ENCODE results near the gene GRM5.

The GRM5 gene

DNA sequence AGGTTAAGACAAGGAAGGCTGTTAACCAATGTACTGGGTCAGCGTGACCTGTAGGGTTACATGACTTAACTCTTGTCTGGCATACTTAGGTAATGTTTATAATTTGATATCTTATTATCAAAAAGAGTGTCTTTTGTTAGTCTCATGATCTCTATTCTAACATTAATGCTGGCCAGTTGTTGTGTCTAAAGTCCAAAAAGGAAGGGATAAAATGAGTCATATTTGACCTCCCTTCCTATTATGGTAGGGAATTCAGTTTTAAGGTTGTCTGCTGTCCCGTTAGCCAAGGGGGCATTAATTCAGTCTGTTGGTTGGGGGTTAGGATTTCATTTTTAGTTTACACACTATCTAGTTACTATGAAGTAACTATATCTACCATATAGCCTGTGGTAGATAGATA, 364.0 kb downstream of the GRM5 start:
- no peak for DNase-seq (ENCODE audit: low read depth)

DNA sequence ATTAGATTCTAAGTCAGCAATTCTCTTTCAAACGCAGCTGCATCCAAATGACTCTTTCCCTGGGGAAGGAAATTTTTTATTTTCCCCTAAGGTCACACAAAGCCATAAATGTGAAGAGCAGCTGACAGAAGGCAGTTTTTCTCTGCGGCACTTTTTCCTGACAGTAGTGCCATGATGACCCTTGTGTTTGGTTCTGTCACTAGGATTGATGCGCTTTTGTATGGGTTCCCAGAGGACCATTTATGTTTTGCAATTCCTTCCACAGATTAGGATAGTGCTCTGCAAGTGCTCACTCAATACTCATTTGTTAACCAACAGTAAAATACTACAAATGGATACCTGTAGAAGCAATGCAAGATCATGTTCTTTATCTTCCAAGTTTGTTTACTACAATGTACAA, 368.6 kb downstream of the GRM5 start:
- no peak for DNase-seq (ENCODE audit: low read depth)

DNA sequence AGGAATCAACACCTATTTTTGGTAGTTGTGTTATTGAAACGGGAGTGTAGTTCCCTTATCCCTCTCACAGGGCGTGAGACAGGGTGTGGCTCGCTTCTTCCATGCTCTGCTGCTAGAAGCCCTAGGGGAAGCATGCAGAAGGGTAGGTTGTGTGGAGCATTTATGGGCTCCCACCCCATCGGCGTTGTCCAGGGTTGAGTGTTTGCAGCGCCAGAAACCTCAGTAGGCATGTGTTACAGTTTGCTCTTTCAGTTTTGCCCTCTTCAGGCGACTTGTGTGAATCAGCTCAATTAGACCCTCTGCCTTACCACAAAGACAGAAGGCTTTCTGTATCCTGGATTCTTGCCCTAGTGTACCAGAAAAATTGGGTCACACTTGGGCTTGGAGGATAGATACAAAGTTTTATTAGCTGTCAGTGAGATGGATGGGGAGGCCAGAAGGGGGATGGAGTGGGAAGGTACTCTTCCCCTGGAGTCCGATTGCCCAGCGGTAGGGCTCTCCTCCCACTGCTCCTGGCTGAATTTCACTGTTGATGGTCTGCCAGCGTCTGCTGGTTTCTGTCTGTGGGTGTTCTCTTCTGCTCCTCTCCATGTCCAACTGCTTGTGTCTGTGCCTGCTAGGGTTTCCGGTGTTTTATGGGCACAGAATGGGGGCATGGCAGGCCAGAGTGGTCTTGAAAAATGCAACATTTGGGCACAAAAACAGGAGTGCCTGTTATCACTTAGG, 369.9 kb downstream of the GRM5 start:
- no peak for DNase-seq (ENCODE audit: low read depth)

DNA sequence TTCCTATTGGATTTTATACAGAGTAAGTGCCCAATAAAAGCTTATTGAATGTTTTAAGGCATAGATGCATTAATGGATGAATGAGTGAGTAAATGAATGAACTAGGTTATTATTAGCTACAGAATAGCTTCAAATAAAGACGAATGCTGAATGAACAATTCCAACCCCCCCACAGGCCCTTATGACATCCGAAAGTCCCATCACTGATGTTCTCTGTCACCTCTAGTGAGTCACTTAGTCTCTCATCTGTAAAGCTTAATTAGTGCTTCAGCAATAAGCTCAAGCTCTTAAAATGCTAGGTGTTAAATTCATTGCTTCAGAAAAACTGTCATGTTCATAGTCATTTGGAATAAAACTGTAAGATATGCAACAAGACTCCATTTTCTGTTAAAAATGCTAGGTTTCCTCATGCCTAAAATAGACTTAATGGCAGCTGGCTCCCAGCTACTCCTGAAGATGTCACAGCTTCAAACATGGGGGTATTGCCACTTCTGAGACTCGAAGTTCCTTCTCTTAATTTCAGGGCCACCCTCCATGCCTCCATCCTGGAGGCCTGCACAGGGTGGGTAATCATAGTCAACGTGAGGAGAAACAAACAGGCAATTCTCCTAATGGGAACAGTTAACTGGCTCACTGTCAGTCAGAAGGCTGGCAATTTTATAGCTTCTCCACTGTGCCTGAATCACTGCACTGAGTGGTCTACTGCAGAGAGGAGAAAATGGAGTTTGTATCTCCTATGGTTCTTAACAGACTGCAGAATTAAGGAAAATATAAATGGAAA, 373.3 kb downstream of the GRM5 start:
- no peak for DNase-seq (ENCODE audit: low read depth)

DNA sequence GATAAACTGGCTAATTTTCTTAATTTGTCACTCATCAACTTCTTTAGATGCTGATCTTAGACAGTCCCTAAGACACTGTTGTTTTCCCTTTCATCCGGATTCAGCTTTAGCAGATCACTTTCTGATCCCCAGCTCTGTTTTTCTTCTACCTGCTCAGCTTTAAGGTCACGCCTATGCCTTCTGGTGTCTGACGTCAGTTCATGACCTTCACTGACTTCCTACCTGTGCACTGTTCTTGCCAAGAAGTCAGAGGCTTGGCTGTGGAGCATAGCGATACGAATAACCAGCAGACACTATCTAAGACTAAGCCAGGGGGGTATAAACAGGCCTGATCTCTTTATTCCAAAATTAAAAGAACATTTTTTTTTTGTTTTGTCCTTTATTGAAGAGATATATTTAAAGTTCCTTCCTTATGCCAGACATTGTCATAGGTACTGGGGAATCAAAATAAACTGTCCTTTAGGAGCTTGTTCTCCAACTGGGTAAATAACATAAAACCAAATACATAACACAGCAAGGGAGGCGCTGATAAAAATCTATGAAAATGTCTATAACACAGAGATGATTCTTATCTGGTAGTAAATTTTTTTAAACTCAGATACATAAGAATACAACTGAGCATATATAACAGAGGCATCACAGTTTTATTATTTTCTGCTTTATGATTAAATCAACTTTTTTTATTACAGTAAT, 376.1 kb downstream of the GRM5 start:
- no peak for DNase-seq (ENCODE audit: low read depth)

DNA sequence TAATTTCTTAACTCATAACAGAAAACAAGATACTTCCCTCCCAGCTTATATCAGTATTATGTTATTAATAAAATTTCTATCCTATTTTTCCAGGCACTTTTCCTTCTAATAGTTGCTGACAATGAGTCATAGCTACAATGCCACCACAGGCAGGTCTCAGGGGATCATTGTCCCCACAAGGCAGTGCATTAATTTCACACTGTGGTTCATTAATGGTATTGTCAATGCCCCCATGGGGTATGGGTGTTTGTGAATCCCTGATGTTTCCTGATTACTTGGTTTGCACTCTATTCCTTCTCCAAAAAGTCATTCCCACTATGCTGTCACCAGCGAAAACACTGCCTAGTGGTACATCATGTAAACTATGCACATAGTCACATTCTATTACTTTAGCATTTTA, 382.8 kb downstream of the GRM5 start:
- DNase-seq (ENCODE audit: low read depth) = no peak

DNA sequence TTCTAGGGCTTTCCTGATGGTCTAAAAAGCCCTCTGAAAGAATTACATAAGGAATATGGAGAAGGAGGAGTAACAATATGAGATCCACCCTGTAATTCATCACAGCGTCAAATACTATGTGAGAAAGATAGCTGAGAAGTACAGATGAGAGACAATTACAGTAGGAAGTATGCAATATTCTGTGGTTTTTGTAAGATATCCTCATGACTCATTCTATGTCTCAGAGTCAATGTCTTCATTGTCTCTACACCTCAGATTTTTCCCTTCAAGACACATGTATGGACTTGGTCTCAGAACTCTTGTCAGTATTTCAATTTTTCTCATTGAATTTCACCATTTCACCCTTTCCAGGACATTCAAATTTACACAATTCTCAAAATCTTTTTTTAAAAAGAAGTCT, 385.0 kb downstream of the GRM5 start:
- no peak for DNase-seq (ENCODE audit: low read depth)

DNA sequence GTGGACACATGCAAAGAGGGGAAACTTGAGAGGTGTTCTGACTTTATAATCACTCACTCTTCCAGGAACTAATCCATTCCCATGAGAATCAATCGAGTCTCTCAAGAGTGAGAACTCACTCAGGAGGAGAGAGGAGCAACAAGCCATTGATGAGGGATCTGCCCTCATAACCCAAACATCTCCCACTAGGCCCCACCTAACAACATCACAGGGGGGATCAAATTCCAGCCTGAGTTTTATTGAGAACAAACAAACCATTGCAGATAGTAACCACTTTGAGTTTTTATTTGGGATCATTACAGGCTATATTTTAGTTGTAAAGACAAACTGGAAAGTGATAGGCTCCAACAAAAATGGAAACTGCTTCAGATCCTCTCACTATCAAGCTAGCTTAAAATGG, 399.4 kb downstream of the GRM5 start:
- DNase-seq (ENCODE audit: low read depth) = no peak

DNA sequence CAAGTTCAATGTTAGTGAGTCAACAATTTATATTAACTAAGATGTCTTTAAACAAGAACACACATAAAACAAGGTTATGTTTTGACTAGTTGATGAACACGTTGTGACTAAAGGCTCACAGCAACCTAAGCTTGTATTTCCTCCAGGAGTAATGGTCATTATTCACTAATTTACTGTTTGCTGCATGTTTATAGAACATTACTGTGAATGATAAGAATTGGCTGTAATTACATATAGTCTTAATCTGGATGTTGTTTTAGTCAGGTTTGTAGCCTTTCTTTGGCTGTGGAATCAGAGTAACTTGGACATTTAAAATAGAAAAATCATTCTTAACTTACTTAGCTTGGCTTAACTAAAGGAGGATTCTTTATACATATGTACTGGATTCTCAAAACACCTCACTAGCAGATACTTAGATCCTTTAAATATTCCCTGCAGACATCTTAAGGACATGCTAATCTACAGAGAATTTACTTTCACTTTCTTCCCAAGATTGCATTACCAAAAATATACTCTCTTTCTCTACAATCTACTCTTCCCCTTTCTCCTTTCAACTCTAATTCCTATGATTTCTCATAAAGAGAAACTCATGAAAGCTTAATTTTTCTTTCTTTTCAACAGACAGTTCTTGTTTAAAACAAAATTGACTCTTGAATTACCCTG, 408.6 kb downstream of the GRM5 start:
- no peak for DNase-seq (ENCODE audit: low read depth)

DNA sequence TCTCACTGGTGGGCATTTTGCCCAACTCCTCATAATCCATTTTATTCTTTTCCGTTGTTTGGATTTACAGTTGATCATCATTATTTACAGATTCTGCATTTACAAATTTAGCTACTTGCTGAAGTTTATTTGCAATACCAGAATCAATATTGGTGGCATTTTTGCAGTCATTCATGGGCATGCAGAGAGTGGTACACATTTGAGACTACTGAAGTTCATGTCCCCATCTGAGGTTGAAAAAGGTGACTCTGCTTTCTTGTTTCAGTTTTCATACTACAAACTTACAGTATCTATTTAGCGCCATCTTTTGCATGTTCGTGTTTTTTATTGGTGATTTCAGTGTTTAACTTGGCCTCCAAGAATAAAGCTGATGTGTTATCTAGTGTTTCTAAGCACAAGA, 409.5 kb downstream of the GRM5 start:
- no peak for DNase-seq (ENCODE audit: low read depth)

DNA sequence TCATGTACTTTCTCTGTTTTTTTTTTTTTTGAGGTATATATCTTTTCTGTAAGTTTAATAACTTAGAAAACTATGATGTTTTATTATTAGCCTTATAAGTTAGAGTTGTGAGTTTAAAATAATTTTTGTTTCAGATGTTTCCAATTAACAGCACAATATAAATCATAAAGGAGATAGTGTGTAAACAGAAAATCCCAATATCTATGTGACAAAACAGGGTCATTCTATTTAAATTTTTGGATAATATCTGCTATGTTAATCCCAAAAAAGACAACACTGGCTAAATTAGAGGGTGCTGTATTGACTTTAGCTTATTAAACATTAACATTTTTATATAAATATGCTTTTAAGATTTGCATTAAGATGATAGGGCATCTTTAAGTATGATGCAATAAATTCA, 410.1 kb downstream of the GRM5 start:
- no peak for DNase-seq (ENCODE audit: low read depth)

DNA sequence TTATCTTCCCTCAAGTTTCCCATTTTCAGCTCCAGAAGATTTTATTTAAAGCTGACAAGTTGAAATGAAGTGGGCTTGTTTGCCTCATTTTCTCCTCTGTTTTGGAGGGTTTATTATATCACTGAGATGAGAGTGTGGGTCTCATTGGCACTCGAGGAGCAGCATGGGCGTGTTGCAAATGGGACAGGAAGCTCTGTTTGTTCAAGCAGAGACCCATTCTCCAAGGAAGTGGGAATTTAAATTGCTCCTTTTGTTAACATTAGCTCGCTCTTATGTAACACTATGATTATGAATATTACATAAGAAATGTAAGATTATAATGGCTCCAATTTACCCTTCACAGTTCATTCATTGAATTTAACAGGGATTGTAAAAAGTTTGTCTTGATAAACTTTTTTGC, 410.6 kb downstream of the GRM5 start:
- no peak for DNase-seq (ENCODE audit: low read depth)

DNA sequence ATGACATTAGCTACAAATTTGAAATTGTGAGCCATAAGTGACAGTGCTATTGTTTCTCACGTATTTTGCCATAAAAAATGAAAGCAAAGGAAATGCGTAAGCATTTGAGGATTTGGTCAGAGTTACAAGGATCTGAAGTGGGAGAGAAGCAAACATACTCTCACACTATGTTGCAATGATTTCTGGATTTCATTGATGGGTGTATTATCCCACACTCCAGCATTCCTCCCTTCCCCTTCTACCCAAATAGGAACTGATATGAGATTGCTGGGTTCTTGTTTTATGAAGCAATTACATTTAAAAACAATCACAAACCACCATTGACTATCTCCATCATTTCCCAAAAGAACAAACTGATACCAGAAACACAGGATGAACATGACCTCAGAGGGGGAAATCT, 414.2 kb downstream of the GRM5 start:
- no peak for DNase-seq (ENCODE audit: low read depth)

DNA sequence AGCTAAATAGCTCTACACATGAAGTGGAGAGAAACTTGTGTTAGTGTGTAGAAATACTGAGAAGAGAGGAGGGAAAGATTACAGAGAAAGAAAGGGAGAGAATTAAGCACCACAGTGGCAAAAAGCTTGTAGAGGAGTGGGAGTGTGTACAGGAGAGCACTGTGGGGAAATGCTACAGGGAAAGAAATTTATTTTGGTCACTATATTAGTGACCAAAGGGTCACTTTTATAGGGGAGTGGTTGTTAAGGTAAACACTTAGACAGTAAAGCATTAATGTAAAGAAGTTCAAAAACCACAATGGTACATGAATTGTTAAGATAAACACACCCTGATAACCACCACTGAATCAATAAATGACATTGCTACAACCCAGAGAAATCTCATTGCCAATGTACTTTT, 421.1 kb downstream of the GRM5 start:
- DNase-seq (ENCODE audit: low read depth) = no peak

DNA sequence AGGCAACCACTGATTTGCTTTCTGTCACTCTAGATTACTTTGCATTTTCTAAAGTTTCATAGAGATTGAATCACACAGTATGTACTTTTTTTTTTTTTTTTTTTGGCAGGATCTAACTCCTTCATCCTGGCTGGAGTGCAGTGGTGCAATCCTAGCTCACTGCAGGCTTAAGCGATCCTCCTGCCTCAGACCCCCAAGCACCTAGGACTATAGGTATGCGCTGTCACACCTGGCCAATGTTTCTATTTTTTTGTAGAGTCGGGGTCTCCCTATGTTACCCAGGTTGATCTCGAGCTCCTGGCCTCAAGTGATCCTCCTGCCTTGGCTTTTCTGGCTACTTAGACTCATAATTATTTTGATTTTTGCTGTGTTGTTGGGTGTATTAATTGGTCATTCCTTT, 433.6 kb downstream of the GRM5 start:
- DNase-seq (ENCODE audit: low read depth) = no peak

DNA sequence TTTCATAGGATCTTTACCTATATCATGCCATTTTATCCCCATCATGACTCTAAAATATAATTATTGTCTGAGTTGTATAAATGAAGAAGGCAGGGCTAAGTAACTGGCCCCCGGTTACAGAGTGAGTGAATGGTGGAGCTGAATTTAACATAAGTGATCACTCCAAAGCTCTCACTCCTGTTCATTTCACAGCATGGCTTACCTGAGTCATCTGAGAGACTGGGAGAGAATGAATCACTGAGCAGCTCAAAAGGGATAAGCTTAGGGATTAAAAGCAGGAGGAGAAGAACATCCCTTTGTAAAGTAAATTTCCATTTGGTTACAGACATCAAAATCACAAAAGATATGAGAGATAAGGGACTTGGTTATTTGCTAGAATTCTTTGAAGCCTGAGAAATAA, 434.3 kb downstream of the GRM5 start:
- DNase-seq (ENCODE audit: low read depth) = no peak

DNA sequence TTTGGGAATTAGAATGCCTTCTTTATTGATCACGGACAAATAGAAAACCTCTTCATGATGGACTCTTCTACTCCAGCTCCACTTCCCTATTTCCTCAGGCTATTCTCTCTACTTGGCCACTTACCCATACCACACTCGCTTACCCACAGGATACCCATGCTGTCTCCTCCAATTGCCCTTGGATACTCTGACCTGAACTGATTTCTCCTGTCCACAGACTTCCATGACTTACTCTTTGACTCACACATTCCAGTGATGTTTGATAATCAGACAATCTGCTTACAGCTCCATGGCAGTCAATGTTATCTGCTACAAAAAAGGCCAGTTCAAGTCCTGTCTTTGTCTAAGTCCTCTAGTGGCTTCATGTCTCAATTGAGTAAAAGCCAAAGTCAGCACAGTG, 436.3 kb downstream of the GRM5 start:
- no peak for DNase-seq (ENCODE audit: low read depth)

DNA sequence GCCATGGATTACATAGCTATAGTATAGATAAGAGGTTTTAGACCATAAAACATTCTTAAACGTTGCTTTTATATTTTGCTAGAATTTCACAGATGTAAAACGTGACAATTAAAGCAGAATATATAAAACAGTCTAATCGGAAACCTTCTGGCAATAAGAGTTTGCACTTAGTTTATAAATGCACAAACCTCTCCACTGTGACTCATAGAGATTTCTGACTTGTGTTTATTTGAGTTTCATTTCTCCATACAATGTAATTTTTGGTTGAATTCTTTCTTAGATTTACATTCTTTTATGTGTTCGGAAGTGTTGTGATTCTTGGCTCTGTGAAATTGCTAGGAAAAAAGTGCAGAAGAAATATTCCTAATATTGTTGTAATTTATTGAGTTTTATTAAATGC, 439.6 kb downstream of the GRM5 start:
- no peak for DNase-seq (ENCODE audit: low read depth)

DNA sequence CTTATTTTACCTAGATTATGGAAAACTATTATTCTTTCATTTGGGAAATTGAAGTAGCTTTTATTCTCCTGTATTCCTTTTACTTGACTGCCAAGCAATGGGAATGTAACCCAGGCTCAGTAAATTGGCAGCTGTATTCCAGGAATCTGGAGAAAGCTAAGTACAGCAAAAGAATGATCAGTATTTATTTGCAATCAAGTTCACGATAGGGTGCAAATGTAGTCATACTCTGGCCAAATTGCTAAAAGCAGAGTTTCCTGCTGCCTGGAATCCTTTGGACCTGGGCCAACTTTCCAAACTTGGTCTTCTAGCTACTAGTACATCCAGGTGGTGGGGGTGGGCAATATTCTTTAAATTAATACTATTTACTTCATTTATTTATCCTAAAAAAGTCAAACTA, 442.3 kb downstream of the GRM5 start:
- DNase-seq (ENCODE audit: low read depth) = no peak

DNA sequence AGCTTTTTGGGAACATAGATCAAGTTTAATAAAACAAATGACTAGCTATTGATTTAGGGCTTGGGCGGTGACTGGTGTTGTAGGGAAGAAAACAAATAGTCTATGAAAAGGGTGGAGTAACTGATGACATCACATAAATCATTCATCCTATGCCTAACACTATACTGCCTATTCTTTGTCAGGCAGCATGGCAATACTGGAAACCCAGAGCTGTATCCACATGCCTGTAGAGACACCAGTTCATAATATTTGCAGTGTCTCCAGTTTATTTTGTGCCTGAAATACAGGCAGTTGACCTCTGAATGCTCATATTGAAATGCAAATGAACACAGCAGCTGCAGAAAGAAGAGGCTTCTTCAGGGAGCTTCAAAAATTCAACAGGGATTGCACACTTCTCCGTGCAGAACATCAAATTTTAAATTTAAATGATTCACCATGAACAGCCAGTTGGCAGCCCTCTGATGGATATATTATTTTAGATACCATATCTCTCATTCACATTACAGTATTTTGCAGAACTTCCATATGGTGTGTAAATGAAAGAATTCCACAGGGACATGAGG, 445.1 kb downstream of the GRM5 start:
- DNase-seq (ENCODE audit: low read depth) = no peak

DNA sequence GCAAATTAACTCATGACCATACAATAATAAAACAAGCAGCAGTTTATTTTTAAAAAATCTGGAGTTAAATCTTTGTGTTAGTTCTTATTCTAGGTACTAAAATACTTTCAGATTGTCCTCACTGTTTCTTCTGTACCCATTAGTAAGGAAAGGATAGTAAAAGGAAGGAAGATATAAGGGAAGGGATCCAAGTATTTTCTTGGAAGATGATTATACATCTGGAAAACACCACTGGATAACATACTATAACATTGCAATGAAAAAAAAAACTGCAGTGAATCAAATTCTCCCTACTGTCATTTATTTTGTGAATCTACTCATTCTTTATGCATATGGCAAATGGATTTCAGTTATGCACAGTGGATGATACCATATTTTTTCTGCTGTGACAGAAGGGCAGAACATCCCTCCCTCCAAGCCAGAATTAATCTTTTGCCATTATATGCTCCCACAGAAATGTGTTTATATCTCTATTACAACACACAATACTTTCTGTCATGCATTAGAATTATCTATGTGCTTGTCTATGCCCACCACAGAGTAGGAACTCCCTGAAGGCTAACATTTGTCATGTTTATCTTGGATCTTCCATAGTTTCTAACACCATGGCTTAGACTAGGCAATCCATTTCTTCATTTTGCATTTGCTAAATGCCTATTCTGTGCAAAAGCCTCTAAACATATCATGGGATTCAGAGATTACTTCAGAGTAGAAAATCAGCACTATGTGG, 446.0 kb downstream of the GRM5 start:
- DNase-seq (ENCODE audit: low read depth) = no peak

DNA sequence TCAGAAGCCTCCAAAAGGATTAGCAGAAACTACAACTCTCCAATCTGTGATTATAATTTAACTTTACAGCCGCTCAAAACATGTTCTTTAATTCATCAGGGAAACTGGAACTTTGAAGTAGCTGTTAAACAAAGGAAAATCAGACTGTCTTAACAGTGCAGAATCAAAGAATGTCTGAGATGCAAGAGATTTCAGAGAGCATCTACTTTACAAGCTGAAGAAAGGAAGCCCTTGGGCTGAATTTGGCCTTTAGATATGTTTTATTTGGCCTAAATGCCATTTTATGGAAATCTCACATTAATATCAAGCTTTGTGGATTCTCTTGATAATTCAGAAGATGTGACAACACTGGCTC, 446.7 kb downstream of the GRM5 start:
- no peak for DNase-seq (ENCODE audit: low read depth)
